ENCODE results near the gene SLC17A4.

SLC17A4 gene

DNA sequence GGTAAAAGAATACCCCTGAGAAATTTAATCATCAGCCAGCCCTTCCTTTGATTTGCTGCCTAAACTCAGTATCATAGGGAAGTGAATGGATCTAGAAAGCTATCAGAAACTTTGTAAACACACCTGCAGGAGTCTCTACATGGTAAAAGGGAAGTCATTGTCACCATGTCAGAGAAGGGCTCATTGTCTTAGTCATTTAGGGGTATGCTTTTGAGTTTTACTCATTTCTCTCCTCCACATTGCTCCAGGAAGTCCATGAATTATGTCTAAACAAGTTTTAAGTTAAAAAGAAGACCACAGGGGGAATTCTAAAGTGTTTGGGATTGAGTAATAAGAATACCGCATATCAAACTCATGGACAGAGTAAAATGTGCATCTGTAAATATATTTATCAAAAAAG lies 74.8 kb downstream of the SLC17A4 start:
- no peak for DNase-seq

DNA sequence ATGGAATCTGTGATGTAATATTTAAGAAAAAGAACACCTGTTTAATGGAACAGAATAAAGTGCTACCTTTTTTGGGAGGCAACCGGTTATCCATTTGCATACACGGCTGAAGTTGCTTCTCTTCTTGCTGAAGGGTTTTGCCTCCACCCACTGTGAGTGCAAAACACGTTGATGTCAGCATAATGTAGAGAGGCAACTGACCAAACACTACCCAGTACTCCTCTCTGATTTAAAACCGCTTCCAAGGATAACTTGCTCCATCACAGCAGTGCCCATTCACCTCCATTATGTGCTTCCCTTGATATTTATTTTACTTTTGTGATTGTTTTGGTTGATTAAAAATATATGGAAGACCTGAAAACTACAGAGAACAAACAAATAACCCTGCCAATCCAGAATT lies 75.9 kb downstream of the SLC17A4 start:
- DNase-seq: no peak
